ENCODE results near the gene TBC1D8. TPM values are rescaled to one million over a fixed set of nuclear protein-coding genes. Genes with fewer than 3 reads are reported as not detected.

Gene TBC1D8
- polyA plus RNA-seq, 4 donors, result 21.2 to 44.2 (median 30.7) TPM

DNA sequence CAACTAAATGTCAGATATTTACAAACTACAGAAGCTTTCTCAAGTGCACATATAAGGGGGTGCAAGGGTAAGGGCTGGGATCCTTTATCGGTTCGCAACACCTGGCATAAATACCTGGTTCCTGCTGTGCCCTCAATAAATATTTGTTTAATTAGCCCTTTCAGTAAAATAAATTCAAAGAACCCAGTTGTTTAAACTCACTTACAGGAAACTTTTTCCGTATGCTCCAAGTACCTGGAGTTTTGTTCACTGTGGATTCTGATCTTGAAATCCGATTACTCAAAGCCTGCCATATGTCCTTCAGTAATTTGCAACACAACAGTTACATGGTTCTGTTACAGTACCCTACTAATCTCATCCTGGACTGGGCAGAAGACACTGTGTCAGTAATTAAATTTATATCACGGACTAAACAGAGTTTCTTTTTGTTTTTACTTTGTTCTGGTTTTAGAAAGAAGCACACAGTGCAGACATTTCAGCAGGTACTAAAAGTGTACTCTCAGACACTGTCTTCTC lies 36.9 kb downstream of the TBC1D8 start:
- no peak for DNase-seq (ENCODE audit: low read depth in 4 of 4, low spot score in 3 of 4)

DNA sequence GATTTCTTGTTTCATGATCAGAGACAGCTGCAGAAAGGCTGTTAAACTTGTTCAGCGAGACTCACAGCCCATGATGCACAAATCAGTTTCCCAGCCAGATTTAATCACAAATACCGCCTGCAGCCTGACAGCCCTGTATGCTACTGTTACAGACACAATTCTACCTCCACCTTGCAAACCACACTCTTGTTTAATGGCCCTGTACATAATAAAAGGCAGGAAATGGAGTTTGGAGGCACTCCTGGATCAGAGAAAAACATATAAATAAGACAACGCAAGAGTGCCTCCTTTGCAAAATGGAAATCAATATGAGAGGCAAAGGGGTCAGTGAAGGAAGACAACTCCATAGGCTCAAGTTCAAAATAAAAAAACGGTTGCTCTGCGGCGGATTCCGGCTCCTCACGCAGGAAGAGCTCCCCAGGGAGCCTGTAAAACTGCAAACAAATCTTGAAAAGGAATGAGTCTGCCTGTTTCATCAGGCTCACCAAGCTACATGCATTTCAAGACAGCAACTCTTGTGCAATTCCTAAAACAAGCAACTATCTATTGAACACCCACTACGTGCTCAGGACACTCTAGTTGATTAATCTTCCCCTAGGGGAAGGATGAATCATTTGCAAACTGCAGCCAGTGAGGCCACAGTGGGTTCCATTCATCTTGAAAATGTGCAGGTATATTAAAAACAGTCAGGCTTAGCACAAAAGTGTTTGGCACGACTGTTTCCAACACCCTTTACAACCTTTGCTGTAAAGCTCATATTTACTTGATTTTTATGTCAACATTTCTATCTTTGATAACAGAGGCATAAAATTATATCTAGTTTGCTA lies 37.5 kb downstream of the TBC1D8 start:
- DNase-seq (ENCODE audit: low read depth in 4 of 4, low spot score in 3 of 4), result peak in 2 of 4 donors; percentile 45 to 73

DNA sequence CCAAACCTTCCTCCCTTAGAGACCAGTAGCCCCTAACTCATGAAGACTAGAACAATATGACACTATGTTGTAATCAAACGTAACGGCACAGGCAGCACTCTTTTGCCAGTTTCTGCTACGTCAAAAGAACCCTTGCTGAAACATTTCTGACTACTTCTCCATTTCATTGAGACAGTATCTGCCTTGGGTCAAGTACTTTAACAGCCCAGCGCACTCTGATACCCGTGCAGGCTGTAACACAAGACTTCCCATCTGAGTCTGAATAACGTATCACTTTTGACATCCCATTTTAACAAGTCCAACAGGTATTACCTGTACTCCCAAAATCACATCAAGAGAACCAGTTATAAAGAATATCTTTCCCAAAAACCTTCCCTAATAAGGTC lies 38.4 kb downstream of the TBC1D8 start:
- DNase-seq (ENCODE audit: low read depth in 4 of 4, low spot score in 3 of 4), result no peak

DNA sequence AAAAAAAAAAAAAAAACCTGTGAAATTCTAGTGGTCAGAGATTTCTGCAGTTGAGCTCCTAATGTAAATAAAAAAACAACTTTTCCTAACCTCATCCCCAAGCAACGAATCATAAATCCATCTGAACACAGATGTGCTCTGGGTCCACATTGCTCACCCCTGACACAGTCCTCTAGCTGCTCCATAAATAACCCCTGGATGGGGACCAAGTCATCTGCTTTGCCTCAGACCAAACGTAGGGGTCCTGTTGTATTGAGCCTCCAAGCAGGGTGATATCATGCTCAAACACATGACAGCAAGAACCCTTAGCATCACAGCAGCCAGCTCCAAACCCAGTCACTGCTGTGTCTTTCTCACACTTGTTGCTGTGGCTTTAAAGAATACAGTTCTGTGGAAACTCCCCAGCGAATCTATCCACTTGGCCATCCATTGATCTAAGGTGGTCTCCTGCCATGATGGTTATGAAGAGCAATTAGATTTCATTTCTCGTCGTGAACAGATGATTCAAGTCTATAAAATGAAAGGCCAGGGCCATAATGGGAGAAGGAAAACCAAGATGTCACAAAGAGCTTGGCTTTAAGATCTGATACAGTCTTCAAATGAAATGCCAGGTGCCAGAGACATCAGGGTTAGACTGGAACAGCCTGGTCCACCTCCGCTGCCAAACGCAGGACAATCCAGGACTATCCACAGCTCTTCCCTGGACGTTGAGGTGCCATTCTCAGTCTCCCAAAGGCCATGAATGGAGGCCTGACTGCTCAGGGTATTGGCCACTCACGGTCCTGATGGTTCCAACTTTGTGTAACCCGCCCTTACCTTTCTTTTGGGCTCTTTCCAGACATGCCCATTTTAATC lies 39.0 kb downstream of the TBC1D8 start:
- peak in 2 of 4 donors; percentile 43 to 61 for DNase-seq (ENCODE audit: low read depth in 4 of 4, low spot score in 3 of 4)

DNA sequence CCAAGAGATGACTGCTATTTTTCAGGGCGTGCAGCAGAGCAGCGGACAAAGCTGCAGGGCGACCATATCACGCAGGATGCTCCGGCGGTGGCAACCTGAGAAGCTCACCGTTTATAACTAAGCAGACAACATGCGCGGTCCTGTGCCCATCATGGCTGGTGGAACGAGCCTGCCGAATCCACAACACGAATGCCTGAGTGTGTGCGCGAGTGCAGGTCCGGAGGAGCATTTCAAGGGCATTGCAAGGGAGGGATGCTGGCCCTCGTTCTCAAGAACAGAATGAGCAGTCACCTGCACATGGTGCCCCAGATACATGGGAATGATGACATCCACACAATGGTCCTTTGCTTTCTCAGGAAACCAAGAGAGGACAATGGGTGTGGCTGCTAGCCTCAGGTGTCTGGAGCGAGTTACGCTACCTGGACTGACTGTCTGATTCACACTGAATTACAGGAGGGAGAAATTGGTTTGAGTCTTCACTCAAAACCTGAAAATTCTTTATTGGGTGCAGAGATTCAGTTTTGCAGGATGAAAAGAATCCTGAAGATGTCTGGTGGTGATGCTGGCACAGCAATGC lies 39.8 kb downstream of the TBC1D8 start:
- DNase-seq (ENCODE audit: low read depth in 4 of 4, low spot score in 3 of 4), result no peak

DNA sequence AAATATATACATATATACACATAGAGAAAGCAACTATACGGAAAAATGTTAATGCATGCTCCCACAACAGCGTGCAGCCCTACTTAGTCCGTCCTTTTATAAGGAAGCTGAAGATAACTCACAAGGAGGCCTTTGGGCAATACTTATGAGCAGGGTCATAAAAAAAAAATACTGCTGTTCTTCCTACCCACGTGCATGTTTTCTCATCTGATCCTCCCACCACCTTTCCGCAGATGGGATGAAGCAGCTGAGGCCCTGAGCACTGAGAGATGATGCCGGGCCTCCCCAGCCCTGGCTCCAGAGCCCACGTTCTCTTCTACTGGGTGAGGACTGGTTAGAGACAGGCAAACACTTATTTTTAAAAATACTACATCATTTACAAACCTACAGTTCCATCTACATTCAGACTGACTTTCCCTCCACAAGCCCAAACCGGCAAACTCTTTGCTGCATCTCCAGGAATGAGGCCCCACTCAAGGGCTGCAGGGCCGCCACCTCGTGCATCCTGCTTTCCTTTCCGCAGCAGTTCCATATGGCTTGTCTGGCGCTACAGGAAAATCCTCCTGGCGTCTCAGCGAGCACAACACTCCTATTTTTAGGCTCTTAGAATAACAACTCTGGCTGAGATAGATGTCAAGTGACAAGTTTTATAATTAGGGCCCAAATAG lies 41.6 kb downstream of the TBC1D8 start:
- no peak for DNase-seq (ENCODE audit: low read depth in 4 of 4, low spot score in 3 of 4)

DNA sequence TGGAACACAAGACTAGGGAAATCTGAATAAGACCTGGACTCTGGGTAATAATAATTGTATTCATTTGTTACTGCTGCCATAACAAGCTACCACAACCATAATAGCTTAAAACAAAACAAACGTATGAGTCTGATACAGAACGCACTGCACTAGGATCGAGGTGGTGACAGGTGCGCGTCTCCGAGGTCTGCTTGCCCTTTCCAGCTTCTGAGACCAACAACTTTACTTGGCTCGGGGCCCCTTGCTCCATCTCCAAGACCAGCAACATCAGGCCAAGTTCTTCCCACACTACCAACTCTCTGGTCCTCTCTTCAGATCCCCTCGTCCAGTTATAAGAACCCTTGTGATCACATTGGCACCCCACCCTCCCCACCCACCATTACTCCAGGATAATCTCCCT lies 42.8 kb downstream of the TBC1D8 start:
- no peak for DNase-seq (ENCODE audit: low read depth in 4 of 4, low spot score in 3 of 4)

DNA sequence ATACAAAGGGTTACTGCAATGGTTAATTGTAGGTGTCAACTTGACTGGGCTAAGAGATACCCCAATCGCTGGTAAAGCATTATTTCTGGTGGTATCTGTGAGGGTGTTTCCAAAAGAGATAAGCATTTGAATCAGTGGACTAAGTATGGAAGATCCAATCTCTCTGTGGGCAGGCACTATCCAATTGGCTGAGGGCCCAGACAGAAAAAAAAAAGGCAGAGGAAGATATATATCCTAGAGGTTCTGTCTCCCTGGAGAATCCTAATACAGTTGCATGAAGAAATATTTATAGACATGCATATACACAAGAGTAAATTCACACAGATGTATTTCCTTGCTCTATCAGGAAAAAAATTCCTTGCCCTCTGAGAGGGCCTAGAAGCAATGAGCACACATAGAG lies 43.9 kb downstream of the TBC1D8 start:
- DNase-seq (ENCODE audit: low read depth in 4 of 4, low spot score in 3 of 4), result no peak

DNA sequence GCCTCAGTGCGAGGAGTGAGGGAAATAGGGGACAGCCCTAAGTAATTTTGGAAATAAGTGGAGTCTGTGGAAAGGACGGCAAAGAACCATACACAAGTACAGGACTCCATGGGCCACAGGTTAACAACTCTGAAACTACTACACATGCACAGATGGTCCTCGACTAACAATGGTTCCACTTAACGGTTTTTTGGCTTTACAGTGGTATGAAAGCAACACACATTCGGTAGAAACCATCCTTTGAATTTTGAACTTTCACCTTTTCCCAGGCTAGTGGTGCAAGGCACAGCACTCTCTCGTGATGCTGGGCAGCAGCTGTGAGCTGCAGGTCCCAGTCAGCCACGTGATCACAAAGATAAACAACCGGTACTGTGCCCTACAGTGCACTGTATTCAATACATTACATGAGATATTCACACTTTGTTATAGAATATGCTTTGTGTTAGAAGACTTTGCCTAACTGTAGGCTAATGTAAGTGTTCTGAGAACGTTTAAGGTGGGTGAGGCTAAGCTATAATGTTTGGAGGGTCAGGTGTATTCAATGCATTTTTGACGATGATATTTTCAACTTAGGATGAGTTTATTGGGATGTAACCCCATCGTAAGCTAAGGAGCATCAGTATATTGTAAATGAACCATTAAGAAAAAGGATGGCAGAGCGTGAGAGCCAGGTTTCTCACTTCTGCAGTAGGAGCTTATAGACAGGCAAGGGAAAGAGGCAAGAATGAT lies 44.6 kb downstream of the TBC1D8 start:
- DNase-seq (ENCODE audit: low read depth in 4 of 4, low spot score in 3 of 4), result no peak

DNA sequence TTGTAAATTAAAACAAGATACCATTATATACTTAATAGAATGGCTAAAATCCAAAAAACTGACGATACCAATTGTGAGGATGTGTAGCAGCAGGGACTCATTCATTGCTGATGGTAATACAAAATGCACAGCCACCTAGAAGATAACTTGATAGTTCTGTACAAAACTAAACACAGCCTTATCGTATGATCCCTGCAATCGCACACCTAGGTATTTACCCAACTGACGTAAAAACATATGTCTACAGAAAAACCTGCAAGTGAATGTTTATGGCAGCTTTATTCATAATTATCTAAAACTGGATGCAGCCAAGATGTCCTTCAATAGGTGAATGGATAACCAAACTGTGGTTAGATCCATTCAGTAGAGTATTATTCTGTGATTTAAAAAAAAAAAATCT lies 45.5 kb downstream of the TBC1D8 start:
- no peak for DNase-seq (ENCODE audit: low read depth in 4 of 4, low spot score in 3 of 4)

DNA sequence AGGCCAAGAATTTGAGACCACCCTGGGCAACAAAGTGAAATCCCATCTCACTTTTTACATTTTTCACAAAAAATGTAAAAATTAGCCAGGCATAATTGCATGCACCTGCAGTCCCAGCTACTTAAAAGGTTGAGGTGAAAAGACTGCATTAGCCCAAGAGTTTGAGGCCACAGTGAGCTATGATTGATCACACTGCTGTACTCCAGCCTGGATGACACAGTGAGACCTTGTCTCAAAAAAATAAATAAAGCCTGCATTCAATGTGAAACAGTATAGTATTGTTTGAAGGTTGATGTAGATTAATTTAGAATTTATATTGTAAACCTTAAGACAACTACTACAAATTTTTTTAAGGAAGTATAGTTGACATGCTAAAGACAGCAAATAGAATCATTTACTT lies 53.5 kb downstream of the TBC1D8 start:
- DNase-seq (ENCODE audit: low read depth in 4 of 4, low spot score in 3 of 4), result no peak

DNA sequence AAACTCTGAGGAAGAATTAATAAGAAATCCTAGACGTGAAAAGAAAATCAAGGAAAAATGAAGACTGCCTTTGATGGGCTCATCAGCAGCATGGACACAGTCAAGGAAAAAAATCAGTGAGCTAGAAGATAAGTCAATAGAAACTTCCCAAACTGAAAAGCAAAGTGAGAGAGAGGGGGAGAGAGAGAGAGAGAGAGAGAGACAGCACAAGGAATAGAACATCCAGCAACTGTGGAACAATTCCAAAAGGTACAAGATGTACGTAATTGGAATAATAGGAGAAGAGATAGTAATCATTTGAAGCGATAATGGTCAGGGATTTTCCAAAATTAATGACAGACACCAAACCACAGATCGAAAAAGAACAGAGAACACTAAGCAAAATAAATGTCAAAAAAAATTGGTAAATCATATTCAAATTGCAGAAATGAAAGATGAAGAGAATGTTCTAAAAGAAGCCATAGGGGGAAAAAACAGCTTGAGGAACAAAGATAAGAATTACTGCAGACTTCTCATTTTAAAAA lies 54.5 kb downstream of the TBC1D8 start:
- no peak for DNase-seq (ENCODE audit: low read depth in 4 of 4, low spot score in 3 of 4)

DNA sequence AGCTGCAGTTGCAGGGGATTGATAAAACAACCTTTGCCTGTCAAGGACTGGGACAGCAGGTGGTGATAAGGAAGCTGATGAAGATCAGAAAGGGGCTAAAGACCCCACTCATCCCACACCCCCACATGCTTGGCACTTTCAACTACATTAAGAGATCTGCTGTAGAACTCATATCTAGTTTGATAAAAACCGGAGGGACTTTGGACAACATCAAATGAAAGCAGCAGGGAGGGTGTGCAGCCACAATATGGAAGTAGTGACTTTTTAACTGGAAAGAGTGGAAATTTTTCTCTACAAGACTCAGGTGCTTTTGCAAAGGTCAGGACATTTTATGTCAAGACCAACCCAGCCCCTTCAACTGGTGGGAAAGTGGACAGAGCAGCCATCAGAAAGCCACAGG lies 56.8 kb downstream of the TBC1D8 start:
- no peak for DNase-seq (ENCODE audit: low read depth in 4 of 4, low spot score in 3 of 4)

DNA sequence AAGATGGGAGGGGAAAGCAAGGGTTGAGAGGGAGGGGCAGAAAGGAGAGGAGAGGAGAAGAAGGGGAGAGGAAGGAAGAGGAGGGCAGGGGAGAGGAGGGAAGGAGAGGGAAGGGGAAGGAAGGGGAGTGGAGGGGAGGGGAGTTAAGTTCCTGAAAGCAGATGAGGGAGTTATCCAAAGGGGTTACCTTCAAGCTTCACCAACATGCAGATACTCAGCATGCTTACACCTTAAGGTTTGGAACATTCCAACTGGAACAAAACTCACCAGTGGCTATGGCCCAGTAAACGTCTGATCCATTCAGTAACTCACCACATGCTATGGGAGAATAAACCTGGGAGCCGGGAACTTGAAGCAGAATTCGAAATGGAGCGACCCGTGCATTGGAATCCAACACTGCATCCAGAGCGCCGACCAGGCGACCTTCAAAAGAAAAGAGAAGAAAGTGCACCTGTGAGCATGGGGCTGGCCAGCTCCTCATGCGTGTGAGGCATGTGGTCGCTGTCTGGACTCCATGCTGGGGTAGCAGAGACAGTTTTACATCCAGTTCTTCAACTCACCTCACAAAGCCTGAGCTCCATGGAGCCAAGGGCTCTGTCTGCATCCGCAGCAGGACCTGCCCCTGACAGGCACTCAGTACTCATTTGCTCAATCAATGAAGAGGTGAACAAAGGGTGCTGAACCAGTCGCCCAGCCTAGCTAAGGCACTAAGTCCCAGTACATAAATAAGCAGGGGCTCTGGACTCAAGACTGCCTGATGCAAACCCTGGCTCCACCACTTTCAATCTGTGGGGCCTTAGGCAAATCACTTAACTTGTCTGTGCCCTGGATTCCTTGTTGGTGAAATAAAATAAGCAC lies 61.0 kb downstream of the TBC1D8 start:
- DNase-seq (ENCODE audit: low read depth in 4 of 4, low spot score in 3 of 4), result no peak

DNA sequence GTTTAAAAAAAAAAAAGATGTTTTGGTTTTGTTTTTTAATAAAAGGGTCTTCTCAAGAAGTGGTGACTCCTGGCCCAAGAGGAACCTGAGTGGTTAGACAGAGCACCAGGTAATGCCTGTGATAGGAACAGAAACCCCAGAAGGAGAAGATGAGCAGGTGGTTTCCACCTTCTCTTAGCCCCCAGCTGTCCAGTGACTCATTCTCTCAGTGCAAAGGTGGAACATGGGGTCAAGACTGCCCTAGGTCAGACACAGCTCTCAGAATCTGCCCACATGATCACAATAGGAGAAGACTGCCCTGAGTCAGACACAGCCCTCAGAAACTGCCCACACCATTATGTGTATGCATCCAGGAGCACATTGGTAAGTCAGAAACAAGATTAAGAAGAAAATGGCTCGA lies 61.8 kb downstream of the TBC1D8 start:
- DNase-seq (ENCODE audit: low read depth in 4 of 4, low spot score in 3 of 4), result no peak

DNA sequence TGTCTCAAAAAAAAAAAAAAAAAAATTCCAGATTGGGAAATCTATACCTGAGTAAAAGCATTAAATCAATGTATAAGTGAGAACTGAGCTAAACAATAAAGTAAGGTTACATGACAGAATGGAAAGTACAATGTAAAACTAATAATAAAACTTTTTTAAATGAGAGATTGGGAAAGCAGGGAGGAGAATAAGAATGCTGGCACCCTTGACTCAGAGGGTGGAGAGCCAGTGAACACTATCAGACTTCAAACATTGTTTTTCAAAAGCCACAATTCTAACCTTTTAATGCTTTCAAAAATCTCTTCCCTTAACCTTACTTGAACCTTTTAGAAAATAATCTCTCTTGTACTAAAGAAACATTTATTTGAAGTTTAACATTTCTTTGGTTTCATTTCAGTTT lies 63.5 kb downstream of the TBC1D8 start:
- no peak for DNase-seq (ENCODE audit: low read depth in 4 of 4, low spot score in 3 of 4)

DNA sequence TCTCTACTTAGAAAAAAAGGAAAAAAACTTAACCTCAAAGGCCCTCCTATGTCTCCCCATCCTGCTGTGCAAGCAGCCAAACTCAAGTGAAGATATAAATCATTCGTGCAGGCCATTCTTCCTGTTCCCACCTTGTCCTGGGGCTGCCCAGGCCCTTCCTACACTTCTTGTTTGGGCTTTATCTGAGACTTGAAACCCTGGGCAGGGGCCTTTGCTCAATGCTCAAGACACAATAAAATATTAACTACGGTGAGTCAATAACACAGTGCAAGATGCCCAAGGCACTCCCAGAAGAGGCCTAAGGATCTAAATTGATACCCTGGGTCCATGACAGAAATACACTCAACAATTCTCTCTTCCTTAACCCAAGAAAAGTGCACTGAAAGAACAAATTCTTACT lies 67.6 kb downstream of the TBC1D8 start:
- no peak for DNase-seq (ENCODE audit: low read depth in 4 of 4, low spot score in 3 of 4)

DNA sequence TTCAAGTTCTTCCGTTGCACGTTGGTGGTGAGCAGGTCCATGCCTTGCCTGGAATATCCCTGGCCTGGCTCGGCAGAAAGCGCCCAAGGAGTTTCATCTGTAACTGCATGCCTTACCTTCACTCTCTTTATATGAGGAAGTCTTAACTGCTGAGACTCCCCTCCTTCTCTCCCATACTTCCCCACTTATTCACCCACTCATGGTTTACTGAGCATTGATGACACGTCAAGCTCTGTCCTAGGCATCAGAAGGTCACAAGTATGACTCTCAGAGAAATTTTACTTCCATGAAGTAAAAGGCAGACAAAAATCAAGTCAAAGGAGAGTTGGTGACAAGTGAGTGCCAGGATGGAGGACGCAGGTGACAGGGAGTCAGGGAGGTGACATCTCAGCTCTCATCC lies 68.2 kb downstream of the TBC1D8 start:
- DNase-seq (ENCODE audit: low read depth in 4 of 4, low spot score in 3 of 4), result no peak

DNA sequence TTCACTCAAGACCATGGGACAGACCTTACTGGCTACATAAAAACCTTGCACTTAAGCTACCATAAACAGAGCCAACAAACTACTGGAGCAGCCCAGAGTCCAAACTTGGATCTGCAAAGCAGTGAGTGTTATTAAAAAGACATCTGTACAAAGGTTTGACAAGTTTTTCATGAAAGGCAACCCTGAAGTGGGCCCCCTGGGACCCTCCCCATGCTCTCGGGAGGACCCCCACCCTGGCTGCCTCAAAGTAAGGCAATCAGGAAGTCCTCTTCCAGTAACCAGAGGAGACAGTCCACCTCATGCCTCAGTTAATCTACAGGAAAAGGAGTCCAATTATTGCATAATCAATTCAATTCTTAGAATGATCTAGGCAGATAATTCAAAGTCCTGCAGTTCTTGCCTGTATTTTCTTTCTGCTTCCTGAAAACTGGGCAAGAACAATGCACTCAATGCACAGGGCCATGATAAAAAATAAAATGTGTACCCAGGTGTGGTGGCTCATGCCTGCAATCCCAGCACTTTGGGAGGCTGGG lies 69.7 kb downstream of the TBC1D8 start:
- no peak for DNase-seq (ENCODE audit: low read depth in 4 of 4, low spot score in 3 of 4)

All from left renal pelvis (tissue), 4 donors.